ENCODE data around the gene ACVR1B. TPM values are rescaled to one million over a fixed set of nuclear protein-coding genes. Genes with fewer than 3 reads are reported as not detected.

ACVR1B gene
- total RNA-seq, 1 donor from 2014 or later = 65.7 TPM

DNA sequence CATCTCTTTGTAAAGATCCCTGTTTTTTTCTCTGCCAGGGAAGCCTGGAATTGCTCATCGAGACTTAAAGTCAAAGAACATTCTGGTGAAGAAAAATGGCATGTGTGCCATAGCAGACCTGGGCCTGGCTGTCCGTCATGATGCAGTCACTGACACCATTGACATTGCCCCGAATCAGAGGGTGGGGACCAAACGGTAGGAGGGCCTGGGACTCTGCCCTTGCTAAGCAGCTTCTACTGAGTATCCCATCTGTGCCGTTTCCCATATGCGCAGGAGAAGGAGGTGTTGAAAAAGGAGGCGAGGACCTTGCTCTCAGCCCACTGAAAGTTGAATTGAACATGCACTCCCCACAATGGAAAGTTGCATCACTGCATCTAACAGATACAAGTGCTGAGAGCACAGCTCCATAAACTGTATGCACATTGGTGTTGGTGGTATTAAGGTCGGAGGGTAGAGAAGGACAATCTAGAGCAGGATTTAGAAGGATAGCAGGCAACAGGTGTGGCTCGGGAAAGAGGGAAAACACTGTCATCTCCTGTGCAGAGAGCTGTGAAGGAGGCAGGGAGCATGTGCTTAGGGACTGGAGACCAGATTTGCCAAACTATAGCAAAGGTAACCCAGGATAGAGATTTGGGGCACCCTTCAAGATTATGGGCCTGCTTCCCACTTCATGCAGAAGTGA lies 33.8 kb downstream of the ACVR1B start:
- DNase-seq (ENCODE audit: low spot score, unreplicated experiment) = no peak
- peaks cover 27% of the 10 kb centered on the region for H3K36me3 Mint-ChIP-seq (ENCODE audit: insufficient read depth)
- TF ChIP-seq, protein P1, sequence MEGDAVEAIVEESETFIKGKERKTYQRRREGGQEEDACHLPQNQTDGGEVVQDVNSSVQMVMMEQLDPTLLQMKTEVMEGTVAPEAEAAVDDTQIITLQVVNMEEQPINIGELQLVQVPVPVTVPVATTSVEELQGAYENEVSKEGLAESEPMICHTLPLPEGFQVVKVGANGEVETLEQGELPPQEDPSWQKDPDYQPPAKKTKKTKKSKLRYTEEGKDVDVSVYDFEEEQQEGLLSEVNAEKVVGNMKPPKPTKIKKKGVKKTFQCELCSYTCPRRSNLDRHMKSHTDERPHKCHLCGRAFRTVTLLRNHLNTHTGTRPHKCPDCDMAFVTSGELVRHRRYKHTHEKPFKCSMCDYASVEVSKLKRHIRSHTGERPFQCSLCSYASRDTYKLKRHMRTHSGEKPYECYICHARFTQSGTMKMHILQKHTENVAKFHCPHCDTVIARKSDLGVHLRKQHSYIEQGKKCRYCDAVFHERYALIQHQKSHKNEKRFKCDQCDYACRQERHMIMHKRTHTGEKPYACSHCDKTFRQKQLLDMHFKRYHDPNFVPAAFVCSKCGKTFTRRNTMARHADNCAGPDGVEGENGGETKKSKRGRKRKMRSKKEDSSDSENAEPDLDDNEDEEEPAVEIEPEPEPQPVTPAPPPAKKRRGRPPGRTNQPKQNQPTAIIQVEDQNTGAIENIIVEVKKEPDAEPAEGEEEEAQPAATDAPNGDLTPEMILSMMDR (IDR thresholded peaks at IDR 0.05; ENCODE audit: unreplicated experiment) = no peak
- no peak overlapping the region for H3K27ac Mint-ChIP-seq
- no peak overlapping the region for H3K4me3 Mint-ChIP-seq (ENCODE audit: low read depth)
- peaks cover 14% of the 10 kb centered on the region for H3K4me1 Mint-ChIP-seq (ENCODE audit: low read depth)
- no peaks in the 10 kb centered on the region for H3K9me3 Mint-ChIP-seq (ENCODE audit: low read depth)
- H3K27me3 Mint-ChIP-seq = no peaks in the 10 kb centered on the region

DNA sequence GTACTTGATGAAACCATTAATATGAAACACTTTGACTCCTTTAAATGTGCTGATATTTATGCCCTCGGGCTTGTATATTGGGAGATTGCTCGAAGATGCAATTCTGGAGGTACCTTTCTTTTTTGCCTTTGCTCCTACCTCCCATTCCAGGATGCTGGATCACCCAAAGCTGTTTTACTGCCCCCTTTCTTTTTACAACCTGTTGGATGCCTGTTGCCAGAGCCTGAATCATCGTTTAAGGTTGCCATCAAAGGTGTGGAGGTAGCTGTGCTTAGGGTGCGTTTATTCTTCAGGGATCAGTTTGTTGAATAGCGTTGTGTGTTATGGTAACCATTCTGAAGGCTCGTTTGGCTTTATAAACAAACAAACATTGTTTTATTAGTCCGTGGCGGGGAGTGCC lies 35.3 kb downstream of the ACVR1B start:
- Mint-ChIP-seq H3K27ac (no peak overlapping the region), H3K36me3 (ENCODE audit: insufficient read depth) (peaks cover 25% of the 10 kb centered on the region), H3K4me1 (ENCODE audit: low read depth) (peaks cover 8% of the 10 kb centered on the region), H3K27me3 (no peaks in the 10 kb centered on the region), H3K4me3 (ENCODE audit: low read depth) (no peak overlapping the region), H3K9me3 (ENCODE audit: low read depth) (no peaks in the 10 kb centered on the region)
- TF ChIP-seq, protein P1 (IDR thresholded peaks at IDR 0.05; ENCODE audit: unreplicated experiment) = no peak
- no peak for DNase-seq (ENCODE audit: low spot score, unreplicated experiment)

- Mint-ChIP-seq H3K9me3 (ENCODE audit: low read depth) (no peaks in the 10 kb centered on the region), H3K36me3 (ENCODE audit: insufficient read depth) (peaks cover 16% of the 10 kb centered on the region), H3K4me1 (ENCODE audit: low read depth) (peaks cover 1% of the 10 kb centered on the region), H3K27me3 (no peaks in the 10 kb centered on the region), H3K4me3 (ENCODE audit: low read depth) (no peak overlapping the region), H3K27ac (peak overlapping the region; percentile 34)
- TF ChIP-seq, protein P1 (IDR thresholded peaks at IDR 0.05; ENCODE audit: unreplicated experiment) = no peak
- DNase-seq (ENCODE audit: low spot score, unreplicated experiment) = no peak
Observed at GRCh38 chr12:51992246-51992645, 40.7 kb downstream of the ACVR1B start.

GRCh38 chr12:51994539-51994820 lies 43.0 kb downstream of the ACVR1B start:
- Mint-ChIP-seq H3K9me3 (ENCODE audit: low read depth) (no peaks in the 10 kb centered on the region), H3K4me3 (ENCODE audit: low read depth) (no peak overlapping the region), H3K36me3 (ENCODE audit: insufficient read depth) (peaks cover 20% of the 10 kb centered on the region), H3K27ac (no peak overlapping the region), H3K4me1 (ENCODE audit: low read depth) (peaks cover 1% of the 10 kb centered on the region), H3K27me3 (no peaks in the 10 kb centered on the region)
- TF ChIP-seq, protein P1 (IDR thresholded peaks at IDR 0.05; ENCODE audit: unreplicated experiment) = no peak
- no peak for DNase-seq (ENCODE audit: low spot score, unreplicated experiment)

- H3K36me3 Mint-ChIP-seq (ENCODE audit: insufficient read depth) = peaks cover 21% of the 10 kb centered on the region
- no peaks in the 10 kb centered on the region for H3K9me3 Mint-ChIP-seq (ENCODE audit: low read depth)
- H3K4me1 Mint-ChIP-seq (ENCODE audit: low read depth) = peaks cover 1% of the 10 kb centered on the region
- H3K27ac Mint-ChIP-seq = no peak overlapping the region
- no peak for DNase-seq (ENCODE audit: low spot score, unreplicated experiment)
- TF ChIP-seq, protein P1 (IDR thresholded peaks at IDR 0.05; ENCODE audit: unreplicated experiment) = no peak
- no peak overlapping the region for H3K4me3 Mint-ChIP-seq (ENCODE audit: low read depth)
- no peaks in the 10 kb centered on the region for H3K27me3 Mint-ChIP-seq
Observed at GRCh38 chr12:51994959-51995358, 43.5 kb downstream of the ACVR1B start.
